ENCODE results near the gene HNRNPUL2. TPM values are rescaled to one million over a fixed set of nuclear protein-coding genes. Genes with fewer than 3 reads are reported as not detected.

The HNRNPUL2 gene
- total and polyA plus RNA-seq, 9 of the 15 experiments (the other 6 are each of a cell fraction or from before 2014, with no cell fraction given) = 0.89 to 44.3 (median 15.2) TPM

DNA sequence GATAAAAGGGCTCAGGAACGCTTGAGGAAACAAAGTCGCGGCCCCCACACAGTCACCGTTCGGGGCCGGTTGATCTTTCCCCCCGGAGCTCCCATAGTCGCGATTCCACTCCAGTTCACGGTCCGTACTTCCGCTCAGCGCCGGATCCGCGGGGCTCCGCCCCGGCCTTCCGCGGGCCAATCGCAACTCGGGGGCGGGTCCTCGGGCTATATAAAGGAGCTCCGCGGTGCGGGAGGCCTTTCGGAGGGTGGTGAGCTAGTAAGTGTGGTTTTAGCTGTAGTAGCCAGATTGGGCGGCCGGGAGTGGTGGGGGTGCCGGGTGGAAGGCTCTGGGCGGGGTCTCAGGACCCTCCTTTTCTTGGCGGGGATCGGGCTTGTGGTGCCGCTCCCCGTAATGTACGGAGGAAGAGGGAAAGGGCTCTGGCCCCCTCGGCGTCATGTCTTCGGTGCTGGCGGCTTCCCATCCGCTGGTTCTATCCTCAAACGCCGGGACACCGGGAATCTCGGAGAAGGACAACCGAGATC is 62.1 kb downstream of the HNRNPUL2 start, which contains the start of the genes C11orf98 and CSKMT (continued):
- peak; percentile 100 for TF ChIP-seq SUPT5H (IDR thresholded peaks at IDR 0.05)
- TF ChIP-seq, protein P1, sequence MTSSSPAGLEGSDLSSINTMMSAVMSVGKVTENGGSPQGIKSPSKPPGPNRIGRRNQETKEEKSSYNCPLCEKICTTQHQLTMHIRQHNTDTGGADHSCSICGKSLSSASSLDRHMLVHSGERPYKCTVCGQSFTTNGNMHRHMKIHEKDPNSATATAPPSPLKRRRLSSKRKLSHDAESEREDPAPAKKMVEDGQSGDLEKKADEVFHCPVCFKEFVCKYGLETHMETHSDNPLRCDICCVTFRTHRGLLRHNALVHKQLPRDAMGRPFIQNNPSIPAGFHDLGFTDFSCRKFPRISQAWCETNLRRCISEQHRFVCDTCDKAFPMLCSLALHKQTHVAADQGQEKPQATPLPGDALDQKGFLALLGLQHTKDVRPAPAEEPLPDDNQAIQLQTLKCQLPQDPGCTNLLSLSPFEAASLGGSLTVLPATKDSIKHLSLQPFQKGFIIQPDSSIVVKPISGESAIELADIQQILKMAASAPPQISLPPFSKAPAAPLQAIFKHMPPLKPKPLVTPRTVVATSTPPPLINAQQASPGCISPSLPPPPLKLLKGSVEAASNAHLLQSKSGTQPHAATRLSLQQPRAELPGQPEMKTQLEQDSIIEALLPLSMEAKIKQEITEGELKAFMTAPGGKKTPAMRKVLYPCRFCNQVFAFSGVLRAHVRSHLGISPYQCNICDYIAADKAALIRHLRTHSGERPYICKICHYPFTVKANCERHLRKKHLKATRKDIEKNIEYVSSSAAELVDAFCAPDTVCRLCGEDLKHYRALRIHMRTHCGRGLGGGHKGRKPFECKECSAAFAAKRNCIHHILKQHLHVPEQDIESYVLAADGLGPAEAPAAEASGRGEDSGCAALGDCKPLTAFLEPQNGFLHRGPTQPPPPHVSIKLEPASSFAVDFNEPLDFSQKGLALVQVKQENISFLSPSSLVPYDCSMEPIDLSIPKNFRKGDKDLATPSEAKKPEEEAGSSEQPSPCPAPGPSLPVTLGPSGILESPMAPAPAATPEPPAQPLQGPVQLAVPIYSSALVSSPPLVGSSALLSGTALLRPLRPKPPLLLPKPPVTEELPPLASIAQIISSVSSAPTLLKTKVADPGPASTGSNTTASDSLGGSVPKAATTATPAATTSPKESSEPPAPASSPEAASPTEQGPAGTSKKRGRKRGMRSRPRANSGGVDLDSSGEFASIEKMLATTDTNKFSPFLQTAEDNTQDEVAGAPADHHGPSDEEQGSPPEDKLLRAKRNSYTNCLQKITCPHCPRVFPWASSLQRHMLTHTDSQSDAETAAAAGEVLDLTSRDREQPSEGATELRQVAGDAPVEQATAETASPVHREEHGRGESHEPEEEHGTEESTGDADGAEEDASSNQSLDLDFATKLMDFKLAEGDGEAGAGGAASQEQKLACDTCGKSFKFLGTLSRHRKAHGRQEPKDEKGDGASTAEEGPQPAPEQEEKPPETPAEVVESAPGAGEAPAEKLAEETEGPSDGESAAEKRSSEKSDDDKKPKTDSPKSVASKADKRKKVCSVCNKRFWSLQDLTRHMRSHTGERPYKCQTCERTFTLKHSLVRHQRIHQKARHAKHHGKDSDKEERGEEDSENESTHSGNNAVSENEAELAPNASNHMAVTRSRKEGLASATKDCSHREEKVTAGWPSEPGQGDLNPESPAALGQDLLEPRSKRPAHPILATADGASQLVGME (CRISPR knock-in tag; IDR thresholded peaks at IDR 0.05) = no peak
- TF ChIP-seq ZNF121 (CRISPR knock-in tag; conservative IDR thresholded peaks at IDR 0.05) = no peak
- TF ChIP-seq HMGN3 (IDR thresholded peaks at IDR 0.05; ENCODE audit: borderline replicate concordance, extremely low read depth, insufficient read length, low read depth, low read length) = peak; percentile 90
- TF ChIP-seq, protein P2, sequence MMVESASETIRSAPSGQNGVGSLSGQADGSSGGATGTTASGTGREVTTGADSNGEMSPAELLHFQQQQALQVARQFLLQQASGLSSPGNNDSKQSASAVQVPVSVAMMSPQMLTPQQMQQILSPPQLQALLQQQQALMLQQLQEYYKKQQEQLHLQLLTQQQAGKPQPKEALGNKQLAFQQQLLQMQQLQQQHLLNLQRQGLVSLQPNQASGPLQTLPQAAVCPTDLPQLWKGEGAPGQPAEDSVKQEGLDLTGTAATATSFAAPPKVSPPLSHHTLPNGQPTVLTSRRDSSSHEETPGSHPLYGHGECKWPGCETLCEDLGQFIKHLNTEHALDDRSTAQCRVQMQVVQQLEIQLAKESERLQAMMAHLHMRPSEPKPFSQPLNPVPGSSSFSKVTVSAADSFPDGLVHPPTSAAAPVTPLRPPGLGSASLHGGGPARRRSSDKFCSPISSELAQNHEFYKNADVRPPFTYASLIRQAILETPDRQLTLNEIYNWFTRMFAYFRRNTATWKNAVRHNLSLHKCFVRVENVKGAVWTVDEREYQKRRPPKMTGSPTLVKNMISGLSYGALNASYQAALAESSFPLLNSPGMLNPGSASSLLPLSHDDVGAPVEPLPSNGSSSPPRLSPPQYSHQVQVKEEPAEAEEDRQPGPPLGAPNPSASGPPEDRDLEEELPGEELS (CRISPR knock-in tag; IDR thresholded peaks at IDR 0.05; ENCODE audit: borderline replicate concordance) = peak; percentile 8; the same call in 1 of the 2 replicates
- no peak for TF ChIP-seq MCM2 (IDR thresholded peaks at IDR 0.05; ENCODE audit: low read depth)
- no peak for TF ChIP-seq ZNF431 (CRISPR knock-in tag; IDR thresholded peaks at IDR 0.05)
- peak; percentile 95 for TF ChIP-seq GTF2A2 (tag; IDR thresholded peaks at IDR 0.05)
- 0 out of 2 replicates have a peak, but pooled peaks have one; percentile 52 for TF ChIP-seq TARDBP (IDR thresholded peaks at IDR 0.05)
- TF ChIP-seq, protein P3, sequence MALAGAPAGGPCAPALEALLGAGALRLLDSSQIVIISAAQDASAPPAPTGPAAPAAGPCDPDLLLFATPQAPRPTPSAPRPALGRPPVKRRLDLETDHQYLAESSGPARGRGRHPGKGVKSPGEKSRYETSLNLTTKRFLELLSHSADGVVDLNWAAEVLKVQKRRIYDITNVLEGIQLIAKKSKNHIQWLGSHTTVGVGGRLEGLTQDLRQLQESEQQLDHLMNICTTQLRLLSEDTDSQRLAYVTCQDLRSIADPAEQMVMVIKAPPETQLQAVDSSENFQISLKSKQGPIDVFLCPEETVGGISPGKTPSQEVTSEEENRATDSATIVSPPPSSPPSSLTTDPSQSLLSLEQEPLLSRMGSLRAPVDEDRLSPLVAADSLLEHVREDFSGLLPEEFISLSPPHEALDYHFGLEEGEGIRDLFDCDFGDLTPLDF (CRISPR knock-in tag; IDR thresholded peaks at IDR 0.05) = peak; percentile 52; the same call in 1 of the 2 replicates
- TF ChIP-seq SREBF1 (IDR thresholded peaks at IDR 0.05; ENCODE audit: borderline replicate concordance, low read depth, low read length) = no peak
- no peak for TF ChIP-seq PHF20 (IDR thresholded peaks at IDR 0.05; ENCODE audit: partially characterized antibody)
- TF ChIP-seq, protein P4, sequence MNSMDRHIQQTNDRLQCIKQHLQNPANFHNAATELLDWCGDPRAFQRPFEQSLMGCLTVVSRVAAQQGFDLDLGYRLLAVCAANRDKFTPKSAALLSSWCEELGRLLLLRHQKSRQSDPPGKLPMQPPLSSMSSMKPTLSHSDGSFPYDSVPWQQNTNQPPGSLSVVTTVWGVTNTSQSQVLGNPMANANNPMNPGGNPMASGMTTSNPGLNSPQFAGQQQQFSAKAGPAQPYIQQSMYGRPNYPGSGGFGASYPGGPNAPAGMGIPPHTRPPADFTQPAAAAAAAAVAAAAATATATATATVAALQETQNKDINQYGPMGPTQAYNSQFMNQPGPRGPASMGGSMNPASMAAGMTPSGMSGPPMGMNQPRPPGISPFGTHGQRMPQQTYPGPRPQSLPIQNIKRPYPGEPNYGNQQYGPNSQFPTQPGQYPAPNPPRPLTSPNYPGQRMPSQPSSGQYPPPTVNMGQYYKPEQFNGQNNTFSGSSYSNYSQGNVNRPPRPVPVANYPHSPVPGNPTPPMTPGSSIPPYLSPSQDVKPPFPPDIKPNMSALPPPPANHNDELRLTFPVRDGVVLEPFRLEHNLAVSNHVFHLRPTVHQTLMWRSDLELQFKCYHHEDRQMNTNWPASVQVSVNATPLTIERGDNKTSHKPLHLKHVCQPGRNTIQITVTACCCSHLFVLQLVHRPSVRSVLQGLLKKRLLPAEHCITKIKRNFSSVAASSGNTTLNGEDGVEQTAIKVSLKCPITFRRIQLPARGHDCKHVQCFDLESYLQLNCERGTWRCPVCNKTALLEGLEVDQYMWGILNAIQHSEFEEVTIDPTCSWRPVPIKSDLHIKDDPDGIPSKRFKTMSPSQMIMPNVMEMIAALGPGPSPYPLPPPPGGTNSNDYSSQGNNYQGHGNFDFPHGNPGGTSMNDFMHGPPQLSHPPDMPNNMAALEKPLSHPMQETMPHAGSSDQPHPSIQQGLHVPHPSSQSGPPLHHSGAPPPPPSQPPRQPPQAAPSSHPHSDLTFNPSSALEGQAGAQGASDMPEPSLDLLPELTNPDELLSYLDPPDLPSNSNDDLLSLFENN (IDR thresholded peaks at IDR 0.05; ENCODE audit: low read depth in 2 of 2, low read length in 2 of 2) = peak in 1 of 2 experiments; percentile 92; a peak in 2 of 4 replicates
- no peak for TF ChIP-seq NFE2L1 (tag; IDR thresholded peaks at IDR 0.05; ENCODE audit: borderline replicate concordance, low read depth)
- TF ChIP-seq GTF2F1 (IDR thresholded peaks at IDR 0.05; ENCODE audit: low read depth, low read length) = peak; percentile 99
